ENCODE data around the gene COQ8A. TPM values are rescaled to one million over a fixed set of nuclear protein-coding genes. Genes with fewer than 3 reads are reported as not detected.

Gene COQ8A
- polyA plus RNA-seq, 1 donor from 2014 or later = 13.2 TPM

DNA sequence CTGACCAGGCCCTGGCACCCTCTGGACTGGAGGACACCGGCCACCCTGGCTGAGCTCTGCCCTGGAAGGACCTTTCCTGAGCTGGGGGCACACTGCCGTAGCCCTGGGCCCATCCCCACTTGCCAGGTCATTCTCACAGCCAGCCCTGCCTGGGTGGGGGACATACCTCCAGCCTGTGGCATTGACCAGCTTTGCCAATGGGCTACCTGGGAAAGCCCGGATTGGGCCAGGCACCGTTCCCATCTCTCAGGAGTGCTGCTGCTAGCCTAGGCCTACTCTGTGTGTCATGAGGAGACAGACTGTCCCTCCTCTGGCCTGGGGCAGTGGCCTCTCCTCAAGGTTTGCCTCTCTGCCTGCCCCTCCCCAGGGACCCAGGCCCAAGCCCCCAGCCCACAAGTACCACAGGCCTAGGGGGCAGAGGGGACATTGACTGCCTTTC is 40.0 kb downstream of the COQ8A start:
- Histone ChIP-seq H3K4me3 (ENCODE audit: low read length) (no peak overlapping the region), H3K36me3 (ENCODE audit: insufficient read depth, low read length) (no peaks in the 10 kb centered on the region), H3K4me2 (ENCODE audit: low read length) (no peak overlapping the region), H3K9ac (ENCODE audit: low read length) (no peak overlapping the region), H3K27me3 (ENCODE audit: insufficient read depth, low read depth, low read length) (no peaks in the 10 kb centered on the region), H3K9me2 (ENCODE audit: insufficient read depth, low read length) (no peaks in the 10 kb centered on the region), H3K9me3 (ENCODE audit: low read length) (no peaks in the 10 kb centered on the region), H2AFZ (ENCODE audit: low read depth, low read length) (no peak overlapping the region), H3F3A (ENCODE audit: insufficient read depth, low read length, poor library complexity, severe bottlenecking) (no peaks in the 10 kb centered on the region), H3K27ac (ENCODE audit: low read length) (no peak overlapping the region), H4K20me1 (ENCODE audit: insufficient read depth) (no peaks in the 10 kb centered on the region), H3K79me2 (replicated peaks; ENCODE audit: insufficient read depth, low read length) (no peaks in the 10 kb centered on the region)
- TF ChIP-seq TAF1 (IDR thresholded peaks at IDR 0.05; ENCODE audit: low read depth) = no peak
- TF ChIP-seq, protein P1, sequence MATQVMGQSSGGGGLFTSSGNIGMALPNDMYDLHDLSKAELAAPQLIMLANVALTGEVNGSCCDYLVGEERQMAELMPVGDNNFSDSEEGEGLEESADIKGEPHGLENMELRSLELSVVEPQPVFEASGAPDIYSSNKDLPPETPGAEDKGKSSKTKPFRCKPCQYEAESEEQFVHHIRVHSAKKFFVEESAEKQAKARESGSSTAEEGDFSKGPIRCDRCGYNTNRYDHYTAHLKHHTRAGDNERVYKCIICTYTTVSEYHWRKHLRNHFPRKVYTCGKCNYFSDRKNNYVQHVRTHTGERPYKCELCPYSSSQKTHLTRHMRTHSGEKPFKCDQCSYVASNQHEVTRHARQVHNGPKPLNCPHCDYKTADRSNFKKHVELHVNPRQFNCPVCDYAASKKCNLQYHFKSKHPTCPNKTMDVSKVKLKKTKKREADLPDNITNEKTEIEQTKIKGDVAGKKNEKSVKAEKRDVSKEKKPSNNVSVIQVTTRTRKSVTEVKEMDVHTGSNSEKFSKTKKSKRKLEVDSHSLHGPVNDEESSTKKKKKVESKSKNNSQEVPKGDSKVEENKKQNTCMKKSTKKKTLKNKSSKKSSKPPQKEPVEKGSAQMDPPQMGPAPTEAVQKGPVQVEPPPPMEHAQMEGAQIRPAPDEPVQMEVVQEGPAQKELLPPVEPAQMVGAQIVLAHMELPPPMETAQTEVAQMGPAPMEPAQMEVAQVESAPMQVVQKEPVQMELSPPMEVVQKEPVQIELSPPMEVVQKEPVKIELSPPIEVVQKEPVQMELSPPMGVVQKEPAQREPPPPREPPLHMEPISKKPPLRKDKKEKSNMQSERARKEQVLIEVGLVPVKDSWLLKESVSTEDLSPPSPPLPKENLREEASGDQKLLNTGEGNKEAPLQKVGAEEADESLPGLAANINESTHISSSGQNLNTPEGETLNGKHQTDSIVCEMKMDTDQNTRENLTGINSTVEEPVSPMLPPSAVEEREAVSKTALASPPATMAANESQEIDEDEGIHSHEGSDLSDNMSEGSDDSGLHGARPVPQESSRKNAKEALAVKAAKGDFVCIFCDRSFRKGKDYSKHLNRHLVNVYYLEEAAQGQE (IDR thresholded peaks at IDR 0.05; ENCODE audit: borderline replicate concordance) = no peak
- TF ChIP-seq, protein P2, sequence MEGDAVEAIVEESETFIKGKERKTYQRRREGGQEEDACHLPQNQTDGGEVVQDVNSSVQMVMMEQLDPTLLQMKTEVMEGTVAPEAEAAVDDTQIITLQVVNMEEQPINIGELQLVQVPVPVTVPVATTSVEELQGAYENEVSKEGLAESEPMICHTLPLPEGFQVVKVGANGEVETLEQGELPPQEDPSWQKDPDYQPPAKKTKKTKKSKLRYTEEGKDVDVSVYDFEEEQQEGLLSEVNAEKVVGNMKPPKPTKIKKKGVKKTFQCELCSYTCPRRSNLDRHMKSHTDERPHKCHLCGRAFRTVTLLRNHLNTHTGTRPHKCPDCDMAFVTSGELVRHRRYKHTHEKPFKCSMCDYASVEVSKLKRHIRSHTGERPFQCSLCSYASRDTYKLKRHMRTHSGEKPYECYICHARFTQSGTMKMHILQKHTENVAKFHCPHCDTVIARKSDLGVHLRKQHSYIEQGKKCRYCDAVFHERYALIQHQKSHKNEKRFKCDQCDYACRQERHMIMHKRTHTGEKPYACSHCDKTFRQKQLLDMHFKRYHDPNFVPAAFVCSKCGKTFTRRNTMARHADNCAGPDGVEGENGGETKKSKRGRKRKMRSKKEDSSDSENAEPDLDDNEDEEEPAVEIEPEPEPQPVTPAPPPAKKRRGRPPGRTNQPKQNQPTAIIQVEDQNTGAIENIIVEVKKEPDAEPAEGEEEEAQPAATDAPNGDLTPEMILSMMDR (IDR thresholded peaks at IDR 0.05; ENCODE audit: poor library complexity, severe bottlenecking) = no peak
- no peak for TF ChIP-seq MXI1 (conservative IDR thresholded peaks at IDR 0.05; ENCODE audit: poor library complexity, severe bottlenecking)
- no peak for TF ChIP-seq EP300 (conservative IDR thresholded peaks at IDR 0.05; ENCODE audit: poor library complexity, severe bottlenecking)
- no peak for TF ChIP-seq POLR2AphosphoS5 (IDR thresholded peaks at IDR 0.05)
- no peak for TF ChIP-seq RAD21 (conservative IDR thresholded peaks at IDR 0.05)
- no peak for TF ChIP-seq SMC3 (conservative IDR thresholded peaks at IDR 0.05; ENCODE audit: poor library complexity)

DNA sequence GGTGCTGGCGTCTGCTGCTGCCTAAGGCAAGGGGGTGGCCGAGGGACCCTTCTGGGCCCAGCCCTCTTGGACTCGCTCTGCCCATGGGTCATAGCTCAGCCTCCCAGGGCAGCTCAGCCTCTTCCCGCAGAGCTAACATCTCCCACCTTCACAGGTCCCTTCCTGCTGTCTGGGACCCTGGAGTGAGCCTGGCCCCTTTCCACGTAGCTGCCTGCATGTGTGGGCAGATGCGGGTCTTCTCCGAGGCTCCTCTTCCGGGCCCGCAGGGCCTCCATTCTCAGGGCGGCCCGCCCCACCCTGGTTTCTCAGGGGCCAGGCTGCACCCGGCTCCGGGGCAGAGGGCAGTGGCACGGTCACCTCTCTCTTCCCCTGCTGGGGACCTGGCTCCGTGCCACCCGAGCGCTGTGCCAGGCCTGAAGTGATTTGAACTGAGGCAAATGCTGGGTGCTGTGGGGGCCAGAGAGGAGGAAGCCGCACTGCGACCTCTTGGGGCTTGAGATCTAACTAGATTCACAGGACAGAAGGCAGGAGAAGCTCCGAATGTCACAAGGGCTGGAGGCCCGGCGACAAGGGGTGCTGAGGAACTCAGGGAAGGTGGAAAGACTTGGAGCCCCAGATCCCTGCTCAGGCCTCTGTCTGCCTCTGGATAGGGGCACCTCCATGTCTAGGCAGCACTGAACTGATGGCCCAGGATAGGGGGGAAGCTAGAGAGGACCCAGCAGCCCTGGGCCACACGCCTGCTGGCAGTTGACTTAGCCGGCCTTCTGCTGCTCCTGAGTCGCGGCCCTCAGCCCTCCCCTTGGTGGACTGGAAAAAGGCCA is 40.7 kb downstream of the COQ8A start:
- Histone ChIP-seq H3K9me3 (ENCODE audit: low read length) (no peaks in the 10 kb centered on the region), H3K27ac (ENCODE audit: low read length) (no peak overlapping the region), H3K36me3 (ENCODE audit: insufficient read depth, low read length) (no peaks in the 10 kb centered on the region), H4K20me1 (ENCODE audit: insufficient read depth) (no peaks in the 10 kb centered on the region), H3K4me2 (ENCODE audit: low read length) (no peak overlapping the region), H3K9me2 (ENCODE audit: insufficient read depth, low read length) (no peaks in the 10 kb centered on the region), H3K9ac (ENCODE audit: low read length) (no peak overlapping the region), H2AFZ (ENCODE audit: low read depth, low read length) (no peak overlapping the region), H3K79me2 (replicated peaks; ENCODE audit: insufficient read depth, low read length) (no peaks in the 10 kb centered on the region), H3K4me3 (ENCODE audit: low read length) (no peak overlapping the region), H3K27me3 (ENCODE audit: insufficient read depth, low read depth, low read length) (no peaks in the 10 kb centered on the region), H3F3A (ENCODE audit: insufficient read depth, low read length, poor library complexity, severe bottlenecking) (no peaks in the 10 kb centered on the region)
- TF ChIP-seq, protein P1 (IDR thresholded peaks at IDR 0.05; ENCODE audit: borderline replicate concordance) = no peak
- TF ChIP-seq EP300 (conservative IDR thresholded peaks at IDR 0.05; ENCODE audit: poor library complexity, severe bottlenecking) (no peak), TAF1 (IDR thresholded peaks at IDR 0.05; ENCODE audit: low read depth) (no peak), EZH2 (IDR thresholded peaks at IDR 0.05; ENCODE audit: borderline replicate concordance, insufficient read depth, low read length, poor library complexity, severe bottlenecking) (no peak), MXI1 (conservative IDR thresholded peaks at IDR 0.05; ENCODE audit: poor library complexity, severe bottlenecking) (no peak), RAD21 (conservative IDR thresholded peaks at IDR 0.05) (no peak), POLR2AphosphoS5 (IDR thresholded peaks at IDR 0.05) (no peak), SMC3 (conservative IDR thresholded peaks at IDR 0.05; ENCODE audit: poor library complexity) (no peak)
- TF ChIP-seq, protein P2 (IDR thresholded peaks at IDR 0.05; ENCODE audit: poor library complexity, severe bottlenecking) = no peak

All from neural cell (in vitro differentiated cells).